Astrocyte (in vitro differentiated cells and primary cell): ENCODE measurements around the gene ZNF573.

Experiments
- EZH2 ChIP-seq: IDR thresholded peaks from 2 replicates; pipeline ENCODE4 v1.6.1; 2012; ENCODE audit warnings: mild to moderate bottlenecking, low read length, inconsistent platforms; ENCODE audit not compliant: insufficient read depth
- TF ChIP-seq, protein P1 (sequence below): IDR thresholded peaks from 2 replicates; pipeline ENCODE4 v1.5.1; 2011; ENCODE audit warnings: low read depth, mild to moderate bottlenecking, inconsistent platforms, low read length, moderate library complexity; ENCODE audit not compliant: insufficient read depth

DNA sequence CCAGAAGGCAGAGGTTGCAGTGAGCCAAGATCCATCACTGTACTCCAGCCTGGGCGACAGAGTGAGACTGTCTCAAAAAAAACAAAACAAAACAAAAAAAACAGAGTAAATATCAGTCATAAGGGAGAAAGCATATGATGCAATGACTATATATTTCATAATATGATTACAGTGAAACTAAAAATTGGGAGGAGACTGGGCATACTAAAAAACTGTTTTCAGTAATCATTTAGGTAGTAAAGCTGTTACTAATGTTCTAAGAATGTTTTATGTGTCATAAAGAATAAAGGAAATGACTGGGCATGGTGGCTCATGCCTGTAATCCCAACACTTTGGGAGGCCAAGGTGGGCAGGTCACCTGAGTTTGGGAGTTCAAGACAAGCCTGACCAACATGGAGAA is 15.9 kb downstream of the ZNF573 start:
- TF ChIP-seq, protein P1, sequence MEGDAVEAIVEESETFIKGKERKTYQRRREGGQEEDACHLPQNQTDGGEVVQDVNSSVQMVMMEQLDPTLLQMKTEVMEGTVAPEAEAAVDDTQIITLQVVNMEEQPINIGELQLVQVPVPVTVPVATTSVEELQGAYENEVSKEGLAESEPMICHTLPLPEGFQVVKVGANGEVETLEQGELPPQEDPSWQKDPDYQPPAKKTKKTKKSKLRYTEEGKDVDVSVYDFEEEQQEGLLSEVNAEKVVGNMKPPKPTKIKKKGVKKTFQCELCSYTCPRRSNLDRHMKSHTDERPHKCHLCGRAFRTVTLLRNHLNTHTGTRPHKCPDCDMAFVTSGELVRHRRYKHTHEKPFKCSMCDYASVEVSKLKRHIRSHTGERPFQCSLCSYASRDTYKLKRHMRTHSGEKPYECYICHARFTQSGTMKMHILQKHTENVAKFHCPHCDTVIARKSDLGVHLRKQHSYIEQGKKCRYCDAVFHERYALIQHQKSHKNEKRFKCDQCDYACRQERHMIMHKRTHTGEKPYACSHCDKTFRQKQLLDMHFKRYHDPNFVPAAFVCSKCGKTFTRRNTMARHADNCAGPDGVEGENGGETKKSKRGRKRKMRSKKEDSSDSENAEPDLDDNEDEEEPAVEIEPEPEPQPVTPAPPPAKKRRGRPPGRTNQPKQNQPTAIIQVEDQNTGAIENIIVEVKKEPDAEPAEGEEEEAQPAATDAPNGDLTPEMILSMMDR, result no peak
- TF ChIP-seq EZH2, result no peak
